HepG2 (cell line): ENCODE measurements around the gene IL3. TPM values are rescaled to one million over a fixed set of nuclear protein-coding genes. Genes with fewer than 3 reads are reported as not detected.

ENCODE experiments used
- ATAC-seq: fragments of 200-7000 bp; cut with Tn5 transposase; 3 replicates; pipeline ENCODE4 v1.9.1; 2020; ENCODE audit warnings: mild to moderate bottlenecking, moderate library complexity
- BruUV-seq: library from RNA; stranded (reverse); fragments of 400-500 nt; replicated peaks from 2 replicates; lab custom pipeline; 2021; lab: Mats Ljungman, UMichigan
- CTCF ChIA-PET: fragments of 300-600 bp; formaldehyde crosslinking; extraction: SDS; loops from one replicate; lab custom pipeline; 2021; ENCODE audit warnings: low total read pairs, inconsistent platforms, low intra/inter-chr PET ratio; lab: Yijun Ruan, JAX
- POLR2A ChIA-PET: fragments of 350-600 bp; sonication (Branson Sonifier 250); formaldehyde crosslinking; loops from one replicate; lab custom pipeline; 2020; ENCODE audit warnings: antibody characterized with exemption, inconsistent platforms; lab: Yijun Ruan, JAX
- DNase-seq: peaks from one replicate; pipeline ENCODE4 v3.0.0-alpha.2; 2015; ENCODE audit warnings: low spot score
- FAIRE-seq: peaks from 3 replicates; lab custom pipeline; 2011; peaks lifted over from hg19 to GRCh38; lab: Jason Lieb, UNC
- H2AFZ ChIP-seq: one replicate; pipeline ENCODE4 v1.6.1; 2011; ENCODE audit warnings: low read length, inconsistent platforms
- H3K27ac ChIP-seq: fragments of 300-600 bp; 3 replicates; pipeline ENCODE4 v1.8.0; 2011; ENCODE audit warnings: mixed run types, mild to moderate bottlenecking, mixed read lengths, low read length, inconsistent platforms; ENCODE audit not compliant: insufficient read depth; ENCODE audit errors: extremely low read length
- H3K27me3 ChIP-seq, 2 experiments: fragments of 200-600 bp in 1 of 2; 2 replicates in 1 of 2; 3 replicates in 1 of 2; pipeline versions ENCODE4 v1.6.0 to v1.8.0; 2011; ENCODE audit warnings: low read length in 2 of 2, mild to moderate bottlenecking in 2 of 2, moderate library complexity in 2 of 2, inconsistent platforms in 1 of 2; ENCODE audit not compliant: insufficient read depth in 2 of 2, control insufficient read depth in 1 of 2
- H3K36me3 ChIP-seq, 2 experiments: fragments of 200-600 bp in 1 of 2; replicated peaks in 1 of 2; 2 replicates in 1 of 2; 3 replicates in 1 of 2; pipeline versions ENCODE4 v1.5.1 to v1.8.0; 2011; ENCODE audit warnings: low read length in 2 of 2, inconsistent platforms in 1 of 2; ENCODE audit not compliant: insufficient read depth in 2 of 2, control insufficient read depth in 1 of 2
- H3K4me1 ChIP-seq: 2 replicates; pipeline ENCODE4 v1.5.1; 2012; ENCODE audit warnings: low read length, inconsistent platforms; ENCODE audit not compliant: insufficient read depth
- H3K4me2 ChIP-seq: 2 replicates; pipeline ENCODE4 v1.6.0; 2011; ENCODE audit warnings: low read depth, low read length, inconsistent platforms
- H3K4me3 ChIP-seq, 3 experiments: fragments of 200-600 bp in 1 of 3; sonication (generic), shearing (Covaris generic) in 1 of 3; replicated peaks in 1 of 3; 2 replicates each; pipeline ENCODE4 v1.5.1; 2011 to 2016; ENCODE audit warnings: low read length in 3 of 3, inconsistent platforms in 2 of 3, low read depth in 2 of 3, mild to moderate bottlenecking in 2 of 3, control low read depth in 1 of 3, mixed read lengths in 1 of 3; ENCODE audit not compliant: insufficient read depth in 1 of 3
- H3K79me2 ChIP-seq: one replicate; pipeline ENCODE4 v1.6.1; 2011; ENCODE audit warnings: low read length, inconsistent platforms; ENCODE audit not compliant: insufficient read depth
- H3K9ac ChIP-seq: 2 replicates; pipeline ENCODE4 v1.6.0; 2011; ENCODE audit warnings: mild to moderate bottlenecking, low read depth, low read length, inconsistent platforms; ENCODE audit not compliant: insufficient read depth
- H3K9me3 ChIP-seq: 2 replicates; pipeline ENCODE4 v1.5.1; 2012; ENCODE audit warnings: mild to moderate bottlenecking, low read length
- H4K20me1 ChIP-seq: 2 replicates; pipeline ENCODE4 v1.6.0; 2011; ENCODE audit warnings: inconsistent platforms, mild to moderate bottlenecking, low read length, moderate library complexity; ENCODE audit not compliant: insufficient read depth
- CEBPG ChIP-seq: IDR thresholded peaks from 2 replicates; pipeline ENCODE4 v1.6.1; 2016
- EHMT2 ChIP-seq: fragments of 200-600 bp; sonication (generic); IDR thresholded peaks from 2 replicates; pipeline ENCODE4 v1.7.0; 2017; ENCODE audit warnings: antibody characterized with exemption, low read depth, low read length, borderline replicate concordance
- PAF1 ChIP-seq: IDR thresholded peaks from 2 replicates; pipeline ENCODE4 v1.6.1; 2016; ENCODE audit warnings: missing genetic modification reagents, missing compliant biosample characterization
- SALL1 ChIP-seq: sonication (generic); formaldehyde crosslinking; IDR thresholded peaks from 2 replicates; pipeline ENCODE4 v1.8.0; 2022; ENCODE audit warnings: mild to moderate bottlenecking, missing genetic modification reagents
- SKI ChIP-seq: fragments of 450-650 bp; IDR thresholded peaks from one replicate; pipeline ENCODE4 v1.6.1; 2018; ENCODE audit warnings: mild to moderate bottlenecking; ENCODE audit not compliant: partially characterized antibody
- TMF1 ChIP-seq: sonication (generic); formaldehyde crosslinking; IDR thresholded peaks from 2 replicates; pipeline ENCODE4 v1.8.1; 2022; ENCODE audit warnings: low read depth, missing genetic modification reagents
- ZMYM3 ChIP-seq: sonication (generic); formaldehyde crosslinking; IDR thresholded peaks from 2 replicates; pipeline ENCODE4 v1.5.1; 2020; ENCODE audit warnings: mild to moderate bottlenecking, missing genetic modification reagents
- ZNF570 ChIP-seq: sonication (generic); formaldehyde crosslinking; IDR thresholded peaks from 2 replicates; pipeline ENCODE4 v1.4.0; 2020; ENCODE audit warnings: mild to moderate bottlenecking, missing genetic modification reagents, borderline replicate concordance
- ZNF616 ChIP-seq: sonication (generic); formaldehyde crosslinking; IDR thresholded peaks from 2 replicates; pipeline ENCODE4 v1.5.0; 2020; ENCODE audit warnings: low read depth, mild to moderate bottlenecking, missing genetic modification reagents
- ZNF841 ChIP-seq: sonication (generic); formaldehyde crosslinking; IDR thresholded peaks from 2 replicates; pipeline ENCODE4 v1.8.1; 2023; ENCODE audit warnings: missing genetic modification reagents, borderline replicate concordance
- WGBS: methylation state at CpG from one replicate; pipeline ENCODE4 v1.1.6; 2017; ENCODE audit warnings: low lambda C conversion rate; 5-methylcytosine and 5-hydroxymethylcytosine counted together
- in situ Hi-C: cut with HindIII; loops from 2 replicates; pipeline ENCODE4 v1.10.0; 2017; ENCODE audit warnings: low pct_unique_long_range_greater_than_20kb; ENCODE audit not compliant: extremely low pct_ligation_motif_present
- intact Hi-C: fragments of 100-400 bp; cut with micrococcal nuclease; formaldehyde crosslinking; loops from one replicate; pipeline ENCODE4 v1.10.0; 2022; ENCODE audit not compliant: unreplicated experiment
- polyA plus RNA-seq, 8 experiments: library from polyadenylated mRNA; depleted of rRNA in 3 of 8; stranded (reverse) in 7 of 8; unstranded in 1 of 8; fragments of >200 nt; fragmentation: Illumina TruSeq in 4 of 8; extraction: Trizol in 4 of 8; gene quantifications; 2 replicates each; pipeline versions ENCODE4 v1.2.1 to v1.2.3, GENCODE V29; 2011 to 2016; ENCODE audit warnings: low read depth in 4 of 8, missing spikeins in 1 of 8, mixed read lengths in 1 of 8; ENCODE audit not compliant: insufficient read depth in 1 of 8
- total RNA-seq, 5 experiments: library from RNA; depleted of rRNA; stranded (reverse); fragments of >200 nt; fragmentation: Illumina TruSeq; extraction: Trizol; gene quantifications; 2 replicates each; pipeline ENCODE4 v1.2.3, GENCODE V29; 2016; ENCODE audit warnings: low read depth in 1 of 5
- TF ChIP-seq, protein P1 (sequence below): sonication (generic); formaldehyde crosslinking; IDR thresholded peaks from 2 replicates; pipeline ENCODE4 v1.5.1; 2020; ENCODE audit warnings: mild to moderate bottlenecking, missing genetic modification reagents, borderline replicate concordance
- TF ChIP-seq, protein P2 (sequence below): sonication (generic); formaldehyde crosslinking; IDR thresholded peaks from 2 replicates; pipeline ENCODE4 v1.8.1; 2023; ENCODE audit warnings: mild to moderate bottlenecking, inconsistent platforms, moderate library complexity, missing genetic modification reagents, borderline replicate concordance

Gene IL3
- total and polyA plus RNA-seq, 2 of the 13 experiments (the other 11 are each of a cell fraction or from before 2014, with no cell fraction given): not detected

DNA sequence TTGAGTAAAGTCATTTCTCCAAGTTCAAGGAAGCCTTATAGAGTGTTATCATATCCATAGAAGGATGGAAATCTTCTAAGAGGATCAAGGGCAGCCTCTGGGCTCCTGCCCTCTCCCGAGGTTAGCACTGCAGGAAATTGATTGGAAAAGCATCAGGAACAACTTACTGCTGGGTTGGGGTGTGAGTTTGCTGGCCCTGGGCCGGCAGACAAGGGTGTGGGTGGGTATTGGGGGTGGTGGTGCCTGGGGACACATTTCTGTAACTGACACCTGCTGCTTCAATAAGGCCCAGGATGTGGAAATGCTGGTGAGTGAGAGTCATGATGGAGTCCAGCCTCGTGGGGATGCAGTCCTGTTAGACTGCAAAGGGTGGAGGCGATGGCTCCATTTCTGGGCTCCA is 18.6 kb downstream of the IL3 start:
- ATAC-seq: no peak
- Histone ChIP-seq H3K79me2 (no peaks in the 10 kb centered on the region), H3K27ac (no peak overlapping the region), H3K4me2 (no peak overlapping the region), H2AFZ (no peak overlapping the region), H4K20me1 (no peaks in the 10 kb centered on the region), H3K9ac (no peak overlapping the region), H3K27me3 (peaks cover 0 to 7% of the 10 kb centered on the region in 2 experiments; a peak in 2 of 5 replicates), H3K4me1 (peaks cover 19% of the 10 kb centered on the region), H3K36me3 (no peaks in the 10 kb centered on the region), H3K4me3 (no peak overlapping the region), H3K9me3 (no peaks in the 10 kb centered on the region)
- intact Hi-C loops: no loop called here
- no peak for DNase-seq
- 10% methylated on average over 3 of the region's 4 CpGs for WGBS
- FAIRE-seq: no peak
- no peak for TF ChIP-seq ZNF570
- TF ChIP-seq SALL1: no peak
- TF ChIP-seq ZMYM3 (CRISPR knock-in tag): no peak
- no peak for TF ChIP-seq ZNF841
- TF ChIP-seq, protein P1, sequence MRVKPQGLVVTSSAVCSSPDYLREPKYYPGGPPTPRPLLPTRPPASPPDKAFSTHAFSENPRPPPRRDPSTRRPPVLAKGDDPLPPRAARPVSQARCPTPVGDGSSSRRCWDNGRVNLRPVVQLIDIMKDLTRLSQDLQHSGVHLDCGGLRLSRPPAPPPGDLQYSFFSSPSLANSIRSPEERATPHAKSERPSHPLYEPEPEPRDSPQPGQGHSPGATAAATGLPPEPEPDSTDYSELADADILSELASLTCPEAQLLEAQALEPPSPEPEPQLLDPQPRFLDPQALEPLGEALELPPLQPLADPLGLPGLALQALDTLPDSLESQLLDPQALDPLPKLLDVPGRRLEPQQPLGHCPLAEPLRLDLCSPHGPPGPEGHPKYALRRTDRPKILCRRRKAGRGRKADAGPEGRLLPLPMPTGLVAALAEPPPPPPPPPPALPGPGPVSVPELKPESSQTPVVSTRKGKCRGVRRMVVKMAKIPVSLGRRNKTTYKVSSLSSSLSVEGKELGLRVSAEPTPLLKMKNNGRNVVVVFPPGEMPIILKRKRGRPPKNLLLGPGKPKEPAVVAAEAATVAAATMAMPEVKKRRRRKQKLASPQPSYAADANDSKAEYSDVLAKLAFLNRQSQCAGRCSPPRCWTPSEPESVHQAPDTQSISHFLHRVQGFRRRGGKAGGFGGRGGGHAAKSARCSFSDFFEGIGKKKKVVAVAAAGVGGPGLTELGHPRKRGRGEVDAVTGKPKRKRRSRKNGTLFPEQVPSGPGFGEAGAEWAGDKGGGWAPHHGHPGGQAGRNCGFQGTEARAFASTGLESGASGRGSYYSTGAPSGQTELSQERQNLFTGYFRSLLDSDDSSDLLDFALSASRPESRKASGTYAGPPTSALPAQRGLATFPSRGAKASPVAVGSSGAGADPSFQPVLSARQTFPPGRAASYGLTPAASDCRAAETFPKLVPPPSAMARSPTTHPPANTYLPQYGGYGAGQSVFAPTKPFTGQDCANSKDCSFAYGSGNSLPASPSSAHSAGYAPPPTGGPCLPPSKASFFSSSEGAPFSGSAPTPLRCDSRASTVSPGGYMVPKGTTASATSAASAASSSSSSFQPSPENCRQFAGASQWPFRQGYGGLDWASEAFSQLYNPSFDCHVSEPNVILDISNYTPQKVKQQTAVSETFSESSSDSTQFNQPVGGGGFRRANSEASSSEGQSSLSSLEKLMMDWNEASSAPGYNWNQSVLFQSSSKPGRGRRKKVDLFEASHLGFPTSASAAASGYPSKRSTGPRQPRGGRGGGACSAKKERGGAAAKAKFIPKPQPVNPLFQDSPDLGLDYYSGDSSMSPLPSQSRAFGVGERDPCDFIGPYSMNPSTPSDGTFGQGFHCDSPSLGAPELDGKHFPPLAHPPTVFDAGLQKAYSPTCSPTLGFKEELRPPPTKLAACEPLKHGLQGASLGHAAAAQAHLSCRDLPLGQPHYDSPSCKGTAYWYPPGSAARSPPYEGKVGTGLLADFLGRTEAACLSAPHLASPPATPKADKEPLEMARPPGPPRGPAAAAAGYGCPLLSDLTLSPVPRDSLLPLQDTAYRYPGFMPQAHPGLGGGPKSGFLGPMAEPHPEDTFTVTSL (CRISPR knock-in tag): no peak
- no peak for TF ChIP-seq EHMT2
- TF ChIP-seq, protein P2, sequence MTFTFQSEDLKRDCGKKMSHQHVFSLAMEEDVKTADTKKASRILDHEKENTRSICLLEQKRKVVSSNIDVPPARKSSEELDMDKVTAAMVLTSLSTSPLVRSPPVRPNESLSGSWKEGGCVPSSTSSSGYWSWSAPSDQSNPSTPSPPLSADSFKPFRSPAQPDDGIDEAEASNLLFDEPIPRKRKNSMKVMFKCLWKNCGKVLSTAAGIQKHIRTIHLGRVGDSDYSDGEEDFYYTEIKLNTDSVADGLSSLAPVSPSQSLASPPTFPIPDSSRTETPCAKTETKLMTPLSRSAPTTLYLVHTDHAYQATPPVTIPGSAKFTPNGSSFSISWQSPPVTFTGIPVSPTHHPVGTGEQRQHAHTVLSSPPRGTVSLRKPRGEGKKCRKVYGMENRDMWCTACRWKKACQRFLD: no peak
- no peak for TF ChIP-seq SKI
- TF ChIP-seq ZNF616 (CRISPR knock-in tag): no peak
- no peak for TF ChIP-seq CEBPG
- TF ChIP-seq TMF1: no peak
- TF ChIP-seq PAF1: no peak
- POLR2A ChIA-PET: no interaction called here
- no TSS peak for BruUV-seq
- in situ Hi-C loops: no loop called here
- CTCF ChIA-PET: no interaction called here
